Kidney epithelial cell (primary cell): ENCODE measurements around the gene CACNA1S. TPM values are rescaled to one million over a fixed set of nuclear protein-coding genes. Genes with fewer than 3 reads are reported as not detected.

Experiments
- DNase-seq: peaks from one replicate; pipeline ENCODE4 v3.0.0-alpha.2; 2010; ENCODE audit warnings: low read depth
- H3K27me3 ChIP-seq: 2 replicates; pipeline ENCODE4 v1.6.0; 2011; ENCODE audit warnings: low read length; ENCODE audit not compliant: control insufficient read depth, insufficient read depth
- H3K36me3 ChIP-seq: 2 replicates; pipeline ENCODE4 v1.5.1; 2011; ENCODE audit warnings: low read length; ENCODE audit not compliant: control insufficient read depth, insufficient read depth
- H3K4me3 ChIP-seq: 2 replicates; pipeline ENCODE4 v1.5.1; 2011; ENCODE audit warnings: low read depth, mild to moderate bottlenecking, control low read depth, low read length
- total RNA-seq: library from RNA; depleted of rRNA; stranded (reverse); fragments of >200 nt; gene quantifications from 2 replicates; pipeline ENCODE4 v1.2.3, GENCODE V29; 2015
- TF ChIP-seq, protein P1 (sequence below): IDR thresholded peaks from 2 replicates; pipeline ENCODE4 v1.5.1; 2011; ENCODE audit warnings: mild to moderate bottlenecking, moderate library complexity, low read length, control low read depth, inconsistent platforms; ENCODE audit not compliant: insufficient read depth, poor library complexity, severe bottlenecking

CACNA1S gene
- total RNA-seq, 1 donor from 2014 or later: not detected

- H3K4me3 ChIP-seq: no peak overlapping the region
- TF ChIP-seq, protein P1, sequence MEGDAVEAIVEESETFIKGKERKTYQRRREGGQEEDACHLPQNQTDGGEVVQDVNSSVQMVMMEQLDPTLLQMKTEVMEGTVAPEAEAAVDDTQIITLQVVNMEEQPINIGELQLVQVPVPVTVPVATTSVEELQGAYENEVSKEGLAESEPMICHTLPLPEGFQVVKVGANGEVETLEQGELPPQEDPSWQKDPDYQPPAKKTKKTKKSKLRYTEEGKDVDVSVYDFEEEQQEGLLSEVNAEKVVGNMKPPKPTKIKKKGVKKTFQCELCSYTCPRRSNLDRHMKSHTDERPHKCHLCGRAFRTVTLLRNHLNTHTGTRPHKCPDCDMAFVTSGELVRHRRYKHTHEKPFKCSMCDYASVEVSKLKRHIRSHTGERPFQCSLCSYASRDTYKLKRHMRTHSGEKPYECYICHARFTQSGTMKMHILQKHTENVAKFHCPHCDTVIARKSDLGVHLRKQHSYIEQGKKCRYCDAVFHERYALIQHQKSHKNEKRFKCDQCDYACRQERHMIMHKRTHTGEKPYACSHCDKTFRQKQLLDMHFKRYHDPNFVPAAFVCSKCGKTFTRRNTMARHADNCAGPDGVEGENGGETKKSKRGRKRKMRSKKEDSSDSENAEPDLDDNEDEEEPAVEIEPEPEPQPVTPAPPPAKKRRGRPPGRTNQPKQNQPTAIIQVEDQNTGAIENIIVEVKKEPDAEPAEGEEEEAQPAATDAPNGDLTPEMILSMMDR: no peak
- H3K27me3 ChIP-seq: no peaks in the 10 kb centered on the region
- no peak for DNase-seq
- H3K36me3 ChIP-seq: no peaks in the 10 kb centered on the region
Observed at GRCh38 chr1:201009962-201010645, 102.1 kb downstream of the CACNA1S start.

DNA sequence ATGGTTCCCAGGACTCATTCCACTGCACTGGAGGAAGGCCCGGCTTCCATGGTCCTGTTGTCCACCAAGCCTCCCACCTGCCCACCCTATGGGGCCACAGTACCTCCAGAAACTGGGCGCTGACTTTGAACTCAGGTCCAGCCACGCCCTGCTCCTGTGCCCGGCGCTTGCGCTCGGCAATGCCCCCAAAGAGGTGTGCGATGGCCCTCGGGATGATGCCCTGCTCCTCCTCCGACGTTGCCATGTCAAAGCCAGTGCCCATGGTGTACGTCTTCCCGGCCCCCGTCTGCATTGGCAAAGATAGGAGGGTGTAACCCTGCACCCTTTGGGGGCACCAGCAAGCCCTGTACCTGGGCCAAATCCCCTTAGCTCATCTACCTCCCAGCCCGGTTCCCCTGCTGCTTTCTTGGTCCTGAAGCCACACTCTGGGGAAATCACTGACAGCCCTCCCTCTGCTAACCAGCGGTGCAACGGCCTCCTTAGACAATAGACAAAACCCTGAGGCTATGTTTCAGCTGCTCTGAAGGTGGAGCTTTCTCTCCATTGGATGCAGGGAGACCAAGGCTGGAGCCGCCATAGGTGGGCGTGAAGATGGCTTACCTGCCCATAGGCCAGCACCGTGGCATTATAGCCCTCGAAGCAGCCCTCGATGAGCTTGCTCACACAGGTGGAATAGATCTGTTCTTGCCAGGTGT is 103.4 kb downstream of the CACNA1S start:
- Histone ChIP-seq H3K4me3 (no peak overlapping the region), H3K36me3 (no peaks in the 10 kb centered on the region), H3K27me3 (no peaks in the 10 kb centered on the region)
- TF ChIP-seq, protein P1: no peak
- no peak for DNase-seq

- no peak overlapping the region for H3K4me3 ChIP-seq
- no peak for DNase-seq
- TF ChIP-seq, protein P1: no peak
Observed at GRCh38 chr1:201007481-201007880, 104.7 kb downstream of the CACNA1S start.

GRCh38 chr1:201006450-201006849 is 105.8 kb downstream of the CACNA1S start:
- TF ChIP-seq, protein P1: no peak
- H3K27me3 ChIP-seq: no peaks in the 10 kb centered on the region
- no peak for DNase-seq

More at GRCh38 chr1:201007481-201007880, 104.7 kb downstream of the CACNA1S start:
- Histone ChIP-seq H3K36me3 (no peaks in the 10 kb centered on the region), H3K27me3 (no peaks in the 10 kb centered on the region)

DNA sequence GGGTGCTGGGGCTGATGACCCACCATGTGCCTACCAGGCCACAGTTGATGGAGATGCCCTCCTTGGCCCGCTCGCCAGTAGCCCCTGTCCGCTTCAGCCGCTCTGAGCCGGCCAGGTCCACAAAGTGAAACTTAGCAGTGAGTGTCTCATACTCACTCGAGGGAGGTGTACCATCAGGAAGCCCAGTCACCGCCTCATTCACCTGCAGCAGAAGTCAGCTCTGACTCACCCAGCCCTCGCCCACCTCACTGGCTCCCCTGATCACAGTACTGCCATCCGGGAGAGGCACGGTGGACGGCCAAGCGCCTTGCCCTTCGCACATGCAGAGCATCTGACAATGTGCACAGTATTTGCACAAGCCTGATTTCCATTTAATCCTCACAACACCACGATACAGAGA is 107.5 kb downstream of the CACNA1S start:
- DNase-seq: no peak
- H3K36me3 ChIP-seq: no peaks in the 10 kb centered on the region
- no peaks in the 10 kb centered on the region for H3K27me3 ChIP-seq
- no peak overlapping the region for H3K4me3 ChIP-seq
- TF ChIP-seq, protein P1: no peak

More at GRCh38 chr1:201006450-201006849, 105.8 kb downstream of the CACNA1S start:
- no peaks in the 10 kb centered on the region for H3K36me3 ChIP-seq
- H3K4me3 ChIP-seq: no peak overlapping the region
